CD4-positive, alpha-beta T cell treated with Interleukin-17A for 1 hour (primary cell): ENCODE results near the gene FITM1.

ENCODE experiments used
- DNase-seq: peaks from one replicate; pipeline ENCODE4 v3.0.0-alpha.2; 2020

Gene FITM1

DNA sequence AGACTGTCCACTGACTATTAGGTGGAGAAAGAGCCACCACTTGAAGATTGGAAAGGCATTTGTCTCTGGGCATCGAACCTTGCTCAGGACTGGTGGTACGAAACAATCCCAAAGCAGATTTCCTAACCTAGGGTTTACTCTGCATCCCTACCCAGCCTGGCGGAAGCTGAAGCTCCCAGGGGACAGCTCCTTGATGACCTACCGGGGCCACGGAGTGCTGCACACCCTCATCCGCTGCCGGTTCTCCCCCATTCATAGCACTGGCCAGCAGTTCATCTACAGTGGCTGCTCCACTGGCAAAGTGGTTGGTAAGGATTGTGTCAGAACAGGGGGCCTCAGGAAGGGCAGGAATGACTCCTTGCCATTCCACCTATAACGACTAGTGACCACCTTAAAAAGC is 9.2 kb upstream of the FITM1 start:
- DNase-seq = no peak

DNA sequence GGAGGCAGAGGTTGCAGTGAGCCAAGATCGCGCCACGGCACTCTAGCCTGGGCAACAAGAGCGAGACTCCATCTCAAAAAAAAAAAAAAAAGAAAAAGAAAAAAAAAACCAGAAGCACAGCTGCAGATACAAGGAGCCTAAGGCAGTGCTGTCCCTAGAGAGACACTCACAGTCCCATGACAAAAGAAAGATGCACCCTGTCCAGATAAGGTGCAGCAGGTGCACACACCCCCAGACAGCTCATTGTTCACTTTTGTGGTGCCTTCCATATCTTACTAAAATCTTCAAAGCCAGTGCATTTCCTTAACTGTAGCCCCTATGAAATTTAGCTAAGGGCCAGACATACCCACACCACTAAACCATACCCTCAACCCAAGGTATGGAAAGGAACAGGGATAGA is 8.0 kb upstream of the FITM1 start:
- no peak for DNase-seq

DNA sequence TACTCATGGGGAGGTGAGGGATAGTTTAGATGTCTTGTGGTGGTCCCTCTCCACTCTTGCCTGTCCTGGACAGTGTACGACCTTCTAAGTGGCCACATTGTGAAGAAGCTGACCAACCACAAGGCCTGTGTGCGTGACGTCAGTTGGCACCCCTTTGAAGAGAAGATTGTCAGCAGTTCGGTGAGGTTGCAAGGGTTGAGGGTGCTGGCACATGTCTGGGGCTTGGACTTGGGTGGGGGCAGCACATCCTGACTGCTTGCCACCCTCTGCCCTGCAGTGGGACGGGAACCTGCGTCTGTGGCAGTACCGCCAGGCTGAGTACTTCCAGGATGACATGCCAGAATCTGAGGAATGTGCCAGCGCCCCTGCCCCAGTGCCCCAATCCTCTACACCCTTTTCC is 7.6 kb upstream of the FITM1 start:
- DNase-seq = no peak

DNA sequence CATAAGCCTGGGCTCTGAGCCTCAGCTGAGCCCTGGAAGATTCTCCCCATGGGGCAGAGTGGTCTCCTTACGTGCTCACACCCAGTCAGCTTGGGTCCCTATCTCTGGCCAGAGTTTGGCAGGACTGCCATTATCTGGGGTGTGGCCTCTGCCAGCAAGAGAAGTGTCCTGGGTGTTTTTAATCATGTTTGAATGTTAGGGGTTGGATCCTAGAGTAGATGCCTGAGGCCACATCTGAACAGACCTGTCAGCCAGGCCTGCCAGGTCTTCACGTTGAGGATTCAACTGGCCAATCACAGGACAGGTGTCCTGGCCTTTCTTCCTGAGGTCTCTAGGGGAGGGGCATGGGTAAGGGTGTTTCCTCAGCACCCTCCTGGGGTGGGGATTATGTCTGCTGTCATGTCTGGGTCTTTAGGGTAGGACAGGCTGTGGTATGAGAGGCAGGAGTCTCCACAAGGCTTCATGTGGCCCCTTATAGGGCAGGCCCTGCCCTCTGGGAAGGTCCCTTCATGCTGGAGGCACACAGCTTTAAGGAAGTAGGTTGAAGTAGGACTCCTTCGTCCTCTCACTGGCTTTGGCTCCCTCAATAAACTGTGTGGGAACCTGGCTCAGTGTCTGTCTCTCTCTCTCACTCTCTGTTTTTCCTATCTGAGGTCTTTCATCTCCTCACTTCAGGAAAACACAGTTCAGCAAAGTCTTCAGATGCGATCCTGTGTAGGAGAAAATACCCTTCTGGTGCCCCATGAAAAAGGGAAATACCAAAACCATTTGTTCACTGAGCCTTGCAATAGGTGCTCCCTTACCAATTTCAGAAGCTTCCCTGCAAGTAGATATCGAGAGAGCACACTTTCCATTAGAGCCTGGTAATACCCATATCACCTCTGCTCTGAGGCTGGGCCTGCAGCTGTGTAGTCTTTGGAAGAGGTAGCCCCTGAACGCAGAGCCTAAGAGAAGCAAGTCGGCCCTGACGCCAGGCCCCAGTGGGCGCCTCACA is 6.7 kb upstream of the FITM1 start:
- DNase-seq = no peak

DNA sequence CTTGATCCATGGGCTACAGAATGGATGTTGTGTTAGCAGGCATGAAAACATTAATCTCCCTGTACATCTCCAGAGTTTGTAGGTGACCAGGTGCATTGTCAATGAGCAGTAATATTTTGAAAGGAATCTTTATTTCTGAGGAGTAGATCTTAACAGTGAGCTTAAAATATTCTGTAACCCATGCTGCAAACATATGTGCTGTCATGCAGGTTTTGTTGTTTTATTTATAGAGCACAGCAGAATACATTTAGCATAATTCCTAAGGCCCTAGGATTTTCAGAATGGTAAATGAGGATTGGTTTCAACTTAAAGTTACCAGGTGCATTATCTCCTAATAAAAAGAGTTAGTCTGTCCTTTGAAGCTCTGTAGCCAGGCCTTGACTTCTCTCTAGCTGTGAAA is 3.5 kb upstream of the FITM1 start:
- no peak for DNase-seq

DNA sequence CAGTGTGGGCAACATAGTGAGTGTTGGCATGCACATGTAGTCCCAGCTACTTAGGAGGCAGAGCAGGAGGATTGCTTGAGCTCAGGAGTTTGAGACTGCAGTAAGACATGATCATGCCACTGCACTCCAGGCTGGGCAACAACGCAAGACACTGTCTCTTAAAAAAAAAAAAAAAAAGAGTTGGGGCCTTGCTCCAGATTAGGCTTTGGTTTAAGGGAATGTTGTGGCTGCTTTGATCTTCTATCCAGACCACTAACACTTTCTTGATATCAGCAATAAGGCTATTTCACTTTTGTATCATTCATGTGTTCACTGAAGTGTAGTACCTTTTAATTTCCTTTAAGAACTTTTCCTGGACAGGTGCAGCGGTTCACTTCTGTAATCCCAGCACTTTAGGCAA is 2.8 kb upstream of the FITM1 start:
- no peak for DNase-seq

DNA sequence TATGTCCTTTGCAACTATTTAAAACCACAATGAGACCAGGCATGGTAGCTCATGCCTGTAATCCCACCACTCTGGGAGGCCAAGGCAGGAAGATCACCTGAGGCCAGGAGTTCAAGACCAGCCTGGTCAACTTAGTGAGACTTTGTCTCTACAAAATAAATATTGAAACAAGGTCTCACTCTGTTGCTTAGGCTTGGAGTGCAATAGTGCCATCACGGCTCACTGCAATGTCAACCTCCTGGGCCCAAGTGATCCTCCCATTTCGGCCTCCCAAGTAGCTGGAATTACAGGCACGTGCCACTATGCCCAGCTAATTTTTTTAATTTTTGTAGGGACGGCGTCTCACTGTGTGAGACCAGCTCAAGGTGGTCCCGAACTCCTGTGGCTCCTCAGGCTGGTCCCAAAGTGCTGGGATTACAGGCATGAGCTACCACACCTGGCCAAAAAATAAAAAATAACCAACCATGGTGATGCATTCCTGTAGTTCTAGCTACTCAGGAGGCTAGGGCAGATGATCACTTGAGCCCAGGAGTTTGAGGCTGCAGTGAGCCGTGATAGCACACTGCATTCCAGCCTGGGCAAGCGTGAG is 955 bp upstream of the FITM1 start:
- no peak for DNase-seq

DNA sequence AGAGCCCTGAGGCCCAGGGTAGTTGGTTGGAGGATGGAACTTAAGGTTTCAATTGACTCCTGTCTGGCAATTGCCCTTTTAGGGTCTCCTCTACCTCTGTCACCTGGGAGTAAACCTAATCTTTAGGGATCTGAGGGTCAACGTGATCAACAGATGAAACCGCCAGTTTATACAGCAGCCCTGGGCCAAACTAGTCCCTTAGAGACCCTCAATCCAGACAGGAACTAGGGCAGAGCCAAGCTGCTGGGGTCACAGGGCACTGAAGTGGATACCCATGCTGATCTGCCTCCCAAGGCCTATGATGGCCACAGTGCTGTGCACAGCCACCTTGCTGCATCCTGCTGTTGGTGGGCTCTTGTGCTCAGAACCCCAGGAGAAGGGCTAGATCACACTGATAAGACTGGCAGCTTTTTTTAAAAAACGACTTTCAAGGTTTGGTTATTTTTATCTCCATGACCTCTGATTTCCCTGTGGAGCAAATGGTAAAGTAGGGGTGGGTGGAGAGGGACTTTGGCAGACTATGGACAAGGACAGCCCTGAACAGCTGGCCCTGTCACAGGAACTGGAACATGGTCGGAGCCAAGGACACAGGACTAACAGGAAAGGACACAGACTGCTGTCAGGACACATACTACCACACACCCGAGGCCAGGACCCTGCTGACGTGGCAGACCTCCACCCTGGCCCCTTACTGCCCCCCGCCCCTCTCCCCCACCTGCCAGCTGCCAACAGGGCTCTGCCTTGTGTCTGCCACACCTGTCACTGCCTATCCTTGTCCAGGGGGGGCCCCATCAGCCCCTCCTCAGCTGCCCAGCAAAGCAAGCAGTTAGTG is 474 bp downstream of the FITM1 start:
- DNase-seq = no peak

DNA sequence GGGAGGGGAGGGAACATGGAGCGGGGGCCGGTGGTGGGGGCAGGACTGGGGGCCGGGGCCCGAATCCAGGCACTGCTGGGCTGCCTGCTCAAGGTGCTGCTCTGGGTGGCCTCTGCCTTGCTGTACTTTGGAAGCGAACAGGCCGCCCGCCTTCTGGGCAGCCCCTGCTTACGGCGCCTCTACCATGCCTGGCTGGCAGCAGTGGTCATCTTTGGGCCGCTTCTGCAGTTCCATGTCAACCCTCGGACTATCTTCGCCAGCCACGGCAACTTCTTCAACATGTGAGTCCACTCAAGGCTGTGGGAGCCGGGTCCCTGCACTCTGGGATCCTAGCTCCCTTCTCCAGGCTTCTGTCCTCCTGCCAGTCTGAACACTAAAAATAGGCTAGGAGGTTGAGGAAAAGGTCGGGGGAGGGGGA is 1.1 kb downstream of the FITM1 start:
- DNase-seq = no peak

DNA sequence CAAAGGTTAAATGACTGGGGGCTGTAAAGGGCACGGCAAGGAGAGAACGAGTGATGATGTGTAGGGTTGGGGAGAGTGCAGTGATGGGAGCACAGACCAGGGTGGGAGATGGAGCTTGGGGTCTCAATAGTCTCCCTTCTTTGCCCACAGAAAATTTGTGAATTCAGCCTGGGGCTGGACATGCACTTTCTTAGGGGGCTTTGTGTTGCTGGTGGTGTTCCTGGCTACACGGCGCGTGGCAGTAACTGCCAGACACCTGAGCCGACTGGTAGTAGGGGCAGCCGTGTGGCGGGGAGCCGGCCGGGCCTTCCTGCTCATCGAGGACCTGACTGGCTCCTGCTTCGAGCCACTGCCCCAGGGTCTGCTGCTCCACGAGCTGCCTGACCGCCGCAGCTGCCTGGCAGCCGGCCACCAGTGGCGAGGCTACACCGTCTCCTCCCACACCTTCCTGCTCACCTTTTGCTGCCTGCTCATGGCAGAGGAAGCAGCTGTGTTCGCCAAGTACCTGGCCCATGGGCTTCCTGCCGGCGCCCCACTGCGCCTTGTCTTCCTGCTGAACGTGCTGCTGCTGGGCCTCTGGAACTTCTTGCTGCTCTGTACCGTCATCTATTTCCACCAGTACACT is 1.7 kb downstream of the FITM1 start:
- DNase-seq = peak; percentile 35

DNA sequence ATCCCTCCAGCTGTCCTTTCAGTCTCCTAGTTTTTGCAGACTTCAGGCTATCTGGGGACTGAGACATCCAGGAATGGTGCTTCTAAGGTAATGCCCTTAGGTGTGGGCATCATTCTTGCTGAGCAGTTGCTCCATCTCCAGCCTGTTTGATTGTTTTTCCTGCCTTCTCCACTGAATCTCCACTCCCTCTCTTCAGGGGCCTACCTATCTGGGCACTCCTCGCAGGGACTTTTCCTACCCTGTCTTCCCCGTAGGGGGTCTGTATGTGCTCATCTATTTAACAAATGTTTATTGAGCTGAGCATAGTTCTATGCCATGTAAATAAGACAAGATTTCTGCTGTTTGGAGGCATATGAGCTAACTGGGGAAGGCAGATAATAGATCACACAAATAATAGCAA is 2.5 kb downstream of the FITM1 start:
- DNase-seq = no peak

DNA sequence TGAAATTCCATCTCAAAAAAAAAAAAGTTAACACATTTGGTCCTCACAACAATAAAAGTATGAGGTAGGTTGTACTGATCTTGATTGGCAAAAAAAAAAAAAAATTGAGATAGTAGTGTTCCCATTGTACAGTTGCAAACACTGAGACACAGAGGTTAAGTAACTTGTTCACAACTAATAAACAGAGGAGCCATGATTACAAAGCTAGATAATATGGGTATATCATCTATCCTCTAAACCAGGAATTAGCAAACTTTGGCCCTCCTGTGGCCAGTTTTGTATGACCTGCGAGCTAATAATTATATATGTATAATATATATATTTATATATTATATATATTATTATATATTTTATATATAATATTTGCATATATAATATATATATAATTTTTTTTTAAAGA is 3.3 kb downstream of the FITM1 start:
- DNase-seq = no peak

DNA sequence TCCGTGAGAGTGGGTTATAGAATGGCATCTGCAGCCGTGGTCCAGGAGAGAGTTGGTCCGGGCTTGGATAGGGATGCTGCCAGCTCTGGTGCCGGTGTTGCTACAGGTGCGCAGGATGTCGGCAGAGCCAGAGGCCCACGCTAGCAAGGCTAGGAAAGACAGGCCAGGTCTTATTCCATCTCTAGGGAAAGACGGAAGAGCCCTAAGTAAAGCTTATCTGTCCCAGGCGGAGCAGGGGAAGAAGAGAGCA is 5.0 kb downstream of the FITM1 start:
- DNase-seq = no peak

DNA sequence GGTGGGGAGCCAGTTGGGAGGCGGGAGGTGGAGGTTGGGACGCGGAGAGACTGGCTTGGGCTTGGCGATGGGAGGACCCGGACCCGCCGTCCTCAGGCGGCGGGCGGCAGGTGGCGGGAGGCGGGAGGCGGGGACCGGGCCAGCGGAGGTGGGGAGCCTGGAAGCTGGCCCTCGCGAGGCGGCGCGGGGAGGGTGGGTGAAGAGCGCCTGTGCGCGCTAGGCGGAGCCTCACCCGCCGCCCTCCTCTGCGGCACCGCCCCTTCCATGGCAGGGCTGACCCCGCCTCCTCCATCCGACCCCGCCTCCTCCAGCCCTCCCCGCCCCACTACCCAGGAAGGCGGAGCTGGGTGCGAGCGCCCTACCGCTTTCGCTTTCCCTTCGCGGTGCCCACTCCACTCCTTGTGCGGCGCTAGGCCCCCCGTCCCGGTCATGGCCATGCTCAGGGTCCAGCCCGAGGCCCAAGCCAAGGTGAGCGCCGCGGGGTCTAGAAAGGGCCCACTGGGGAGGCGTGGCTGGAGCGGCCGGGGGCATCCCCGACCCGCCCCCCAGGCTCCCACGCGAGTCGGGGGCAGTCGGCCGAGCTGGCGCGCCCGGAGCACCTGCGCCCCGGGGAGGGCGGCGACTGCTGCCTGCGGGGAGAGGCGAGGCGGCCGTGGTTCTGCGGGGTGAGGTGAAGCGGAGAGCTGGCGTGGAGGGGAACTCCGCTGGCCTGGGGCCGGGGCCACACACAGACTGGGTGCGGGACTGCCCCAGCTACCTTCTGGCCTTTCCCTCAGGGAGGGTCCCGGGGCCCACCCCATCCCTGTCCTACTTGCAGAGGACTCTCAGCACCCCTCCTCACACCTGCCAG is 5.6 kb downstream of the FITM1 start, which contains the start of gene PSME1:
PSME1 (plus strand) TSS at position 361 of the 850 bp plus-strand sequence; CDS start at position 430, 69 bp downstream.
- DNase-seq = peak; percentile 96

DNA sequence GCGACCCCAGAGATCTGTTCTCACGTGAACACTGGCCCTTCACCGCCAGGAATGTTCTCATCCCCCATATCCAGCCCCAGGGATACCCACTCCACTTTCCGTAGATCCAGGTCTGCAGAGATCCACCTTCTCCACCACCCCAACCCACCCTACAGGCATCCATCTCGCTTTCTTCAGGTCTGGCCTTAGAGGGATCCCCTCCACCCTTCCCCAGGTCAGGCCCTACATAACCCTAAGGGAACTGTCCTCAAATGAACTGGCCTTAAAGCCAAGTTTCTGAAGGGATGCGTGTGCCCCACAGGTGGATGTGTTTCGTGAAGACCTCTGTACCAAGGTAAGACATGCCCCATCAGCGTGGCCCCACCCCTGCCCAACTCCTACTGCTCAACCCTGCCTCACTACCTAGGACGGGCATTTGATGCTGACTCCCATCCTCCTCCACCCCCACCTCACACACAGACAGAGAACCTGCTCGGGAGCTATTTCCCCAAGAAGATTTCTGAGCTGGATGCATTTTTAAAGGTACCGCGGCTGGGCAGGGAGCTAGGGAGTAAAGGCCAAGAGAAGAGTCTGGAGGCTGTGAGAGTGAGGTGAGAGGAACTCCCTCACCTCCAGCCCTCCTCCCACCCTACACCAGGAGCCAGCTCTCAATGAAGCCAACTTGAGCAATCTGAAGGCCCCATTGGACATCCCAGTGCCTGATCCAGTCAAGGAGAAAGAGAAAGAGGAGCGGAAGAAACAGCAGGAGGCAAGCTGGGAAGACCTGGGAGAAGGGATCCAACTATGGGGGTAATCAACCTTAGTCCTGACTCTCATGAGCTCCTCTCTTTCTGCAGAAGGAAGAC is 6.4 kb downstream of the FITM1 start:
- no peak for DNase-seq

DNA sequence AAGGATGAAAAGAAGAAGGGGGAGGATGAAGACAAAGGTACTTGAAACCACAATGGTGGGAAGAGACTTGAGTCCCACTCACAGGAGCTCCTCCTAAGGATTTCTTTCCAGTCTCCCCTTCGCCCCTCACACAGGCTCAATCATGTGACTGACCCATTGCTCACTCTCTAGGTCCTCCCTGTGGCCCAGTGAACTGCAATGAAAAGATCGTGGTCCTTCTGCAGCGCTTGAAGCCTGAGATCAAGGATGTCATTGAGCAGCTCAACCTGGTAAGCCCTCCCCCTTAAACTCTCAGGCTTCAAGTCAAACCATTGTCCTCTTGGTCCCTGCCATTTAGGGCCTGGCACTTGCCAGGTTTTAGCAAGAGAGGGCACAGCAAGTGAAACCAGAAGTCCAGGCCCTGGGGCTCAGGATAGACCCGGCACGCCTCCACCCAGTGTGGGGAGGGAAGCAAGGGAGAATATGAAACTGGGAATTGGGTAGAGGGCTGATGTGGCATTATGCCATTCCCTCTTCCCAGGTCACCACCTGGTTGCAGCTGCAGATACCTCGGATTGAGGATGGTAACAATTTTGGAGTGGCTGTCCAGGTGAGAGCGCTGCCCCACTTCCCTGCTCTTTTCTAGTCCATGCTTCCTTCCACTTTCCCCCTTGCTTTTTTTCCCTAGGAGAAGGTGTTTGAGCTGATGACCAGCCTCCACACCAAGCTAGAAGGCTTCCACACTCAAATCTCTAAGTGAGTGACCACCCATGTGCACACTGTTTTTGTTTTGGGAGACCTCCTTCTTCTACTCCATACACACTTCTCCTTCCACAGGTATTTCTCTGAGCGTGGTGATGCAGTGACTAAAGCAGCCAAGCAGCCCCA is 7.3 kb downstream of the FITM1 start:
- DNase-seq = no peak

DNA sequence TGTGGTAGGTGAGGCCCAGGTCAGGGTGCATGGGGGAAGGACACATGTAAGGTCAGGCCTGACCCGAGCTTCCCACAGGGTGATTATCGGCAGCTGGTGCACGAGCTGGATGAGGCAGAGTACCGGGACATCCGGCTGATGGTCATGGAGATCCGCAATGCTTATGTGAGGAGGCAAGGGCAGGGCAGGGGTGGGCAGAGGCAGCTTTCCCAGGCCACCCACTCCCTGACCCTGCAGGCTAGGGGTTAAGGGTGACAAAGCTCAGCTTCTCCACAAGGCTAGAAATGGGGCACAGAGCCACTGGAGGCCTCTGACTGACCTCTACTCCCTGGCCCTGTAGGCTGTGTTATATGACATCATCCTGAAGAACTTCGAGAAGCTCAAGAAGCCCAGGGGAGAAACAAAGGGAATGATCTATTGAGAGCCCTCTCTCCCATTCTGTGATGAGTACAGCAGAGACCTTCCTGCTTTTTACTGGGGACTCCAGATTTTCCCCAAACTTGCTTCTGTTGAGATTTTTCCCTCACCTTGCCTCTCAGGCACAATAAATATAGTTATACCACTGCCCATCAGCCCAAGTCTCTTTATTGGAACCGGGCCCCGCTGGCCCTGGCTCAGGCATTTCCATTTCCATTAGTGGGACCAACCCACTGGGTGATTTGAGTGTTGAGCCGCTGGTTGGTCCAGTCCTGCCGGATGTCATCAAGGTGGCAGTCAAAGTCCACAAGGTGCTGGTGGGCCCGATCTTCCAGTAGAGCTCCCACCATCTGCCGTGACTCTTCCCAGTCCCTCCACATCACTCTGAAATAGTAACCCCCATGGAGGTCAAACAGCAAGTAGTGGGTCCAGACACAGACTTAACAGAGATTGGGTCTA is 8.2 kb downstream of the FITM1 start:
- DNase-seq = no peak

DNA sequence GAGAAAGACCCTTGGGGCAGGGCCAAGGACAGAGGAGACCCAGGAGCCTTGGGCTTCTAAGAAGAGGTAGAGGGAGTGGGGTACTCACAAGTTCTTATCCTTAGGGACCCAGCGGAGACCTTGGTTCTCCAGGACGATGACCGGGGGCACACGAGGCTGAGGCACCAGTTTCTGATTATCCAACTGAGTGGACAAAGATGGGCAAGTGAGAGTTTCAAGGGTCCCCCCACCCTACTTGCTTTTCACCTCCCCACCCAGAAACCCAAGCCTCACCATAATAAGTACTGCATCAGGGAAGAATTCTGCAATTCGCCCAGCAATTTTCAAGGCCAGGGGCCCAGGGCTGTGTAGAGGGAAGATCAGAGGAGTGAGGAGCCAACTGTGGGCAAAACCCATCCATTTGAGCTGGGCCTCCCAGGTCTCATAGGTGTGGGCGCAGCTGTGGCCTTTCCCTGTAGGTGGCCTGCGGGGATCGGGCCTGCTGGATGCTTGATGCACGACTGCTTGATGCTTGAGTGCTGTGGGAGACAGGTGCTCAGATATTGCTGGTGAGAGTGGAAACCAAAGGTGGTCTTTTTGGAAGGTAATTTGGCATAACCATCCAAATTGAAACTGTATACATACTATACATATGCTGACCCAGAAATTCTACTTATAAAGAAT is 8.9 kb downstream of the FITM1 start:
- peak; percentile 36 for DNase-seq
